NCI-H526 (cell line): ENCODE results near the gene USP10.

Experiments
- DNase-seq, 2 experiments: peaks; one replicate each; lab custom pipeline; 2025; lab: John Stamatoyannopoulos, UW

USP10 gene

GRCh38 chr16:84749815-84750214 lies 50.0 kb downstream of the USP10 start:
- no peak for DNase-seq

- no peak for DNase-seq
Observed at GRCh38 chr16:84750575-84750974, 50.8 kb downstream of the USP10 start.

- no peak for DNase-seq
Observed at GRCh38 chr16:84751241-84751640, 51.4 kb downstream of the USP10 start.

- no peak for DNase-seq
Observed at GRCh38 chr16:84751947-84752346, 52.1 kb downstream of the USP10 start.

GRCh38 chr16:84752600-84752999 lies 52.8 kb downstream of the USP10 start:
- no peak for DNase-seq

- no peak for DNase-seq
Observed at GRCh38 chr16:84753412-84754326, 53.9 kb downstream of the USP10 start.

GRCh38 chr16:84754353-84754856 lies 54.6 kb downstream of the USP10 start:
- DNase-seq = peak; percentile 60 to 80

- no peak for DNase-seq
Observed at GRCh38 chr16:84754956-84755672, 55.3 kb downstream of the USP10 start.

- DNase-seq = no peak
Observed at GRCh38 chr16:84756830-84757229, 57.0 kb downstream of the USP10 start.

GRCh38 chr16:84758627-84759026 lies 58.8 kb downstream of the USP10 start:
- no peak for DNase-seq

GRCh38 chr16:84759061-84759460 lies 59.3 kb downstream of the USP10 start:
- no peak for DNase-seq

GRCh38 chr16:84759906-84760305 lies 60.1 kb downstream of the USP10 start:
- no peak for DNase-seq

GRCh38 chr16:84761448-84762368 lies 61.9 kb downstream of the USP10 start:
- DNase-seq = no peak

GRCh38 chr16:84763164-84763563 lies 63.4 kb downstream of the USP10 start:
- no peak for DNase-seq

- no peak for DNase-seq
Observed at GRCh38 chr16:84763629-84764028, 63.8 kb downstream of the USP10 start.

GRCh38 chr16:84764970-84765369 lies 65.2 kb downstream of the USP10 start:
- DNase-seq = no peak

GRCh38 chr16:84765616-84766580 lies 66.1 kb downstream of the USP10 start:
- no peak for DNase-seq

GRCh38 chr16:84766978-84767773 lies 67.4 kb downstream of the USP10 start:
- DNase-seq = no peak

GRCh38 chr16:84768061-84768807 lies 68.4 kb downstream of the USP10 start:
- DNase-seq = no peak
